DOHH2 (cell line): Measurements from ENCODE around the gene TNS1.

Experiments used
- H3F3A ChIP-seq: fragments of 200-600 bp; sonication (generic), shearing (Covaris generic); 2 replicates; pipeline ENCODE4 v1.6.0; 2016; ENCODE audit warnings: antibody characterized with exemption, mild to moderate bottlenecking; ENCODE audit not compliant: control insufficient read depth, insufficient read depth
- H3K27ac ChIP-seq: fragments of 200-600 bp; sonication (generic); 2 replicates; pipeline ENCODE4 v1.5.1; 2014; ENCODE audit warnings: low read depth, mild to moderate bottlenecking, low read length, moderate library complexity
- H3K27me3 ChIP-seq: fragments of 200-600 bp; sonication (generic); 2 replicates; pipeline ENCODE4 v1.6.1; 2014; ENCODE audit warnings: mild to moderate bottlenecking, low read length, mixed read lengths; ENCODE audit not compliant: control insufficient read depth
- H3K36me3 ChIP-seq: fragments of 200-600 bp; sonication (generic); 2 replicates; pipeline ENCODE4 v1.6.1; 2014; ENCODE audit warnings: mild to moderate bottlenecking, low read length, moderate library complexity, mixed read lengths; ENCODE audit not compliant: control insufficient read depth
- H3K4me1 ChIP-seq: fragments of 200-600 bp; sonication (generic); 2 replicates; pipeline ENCODE4 v1.6.1; 2014; ENCODE audit warnings: mild to moderate bottlenecking, low read length, mixed read lengths; ENCODE audit not compliant: control insufficient read depth
- H3K4me2 ChIP-seq: fragments of 200-600 bp; sonication (generic); 2 replicates; pipeline ENCODE4 v1.6.0; 2014; ENCODE audit warnings: mild to moderate bottlenecking, low read length, moderate library complexity
- H3K4me3 ChIP-seq: fragments of 200-600 bp; sonication (generic); 2 replicates; pipeline ENCODE4 v1.5.1; 2014; ENCODE audit warnings: mild to moderate bottlenecking, low read length, mixed read lengths
- H3K79me2 ChIP-seq: fragments of 200-600 bp; sonication (generic); 2 replicates; pipeline ENCODE4 v1.6.1; 2014; ENCODE audit warnings: mild to moderate bottlenecking, low read length, mixed read lengths; ENCODE audit not compliant: control insufficient read depth
- H3K9me2 ChIP-seq: fragments of 200-600 bp; sonication (generic); replicated peaks from 2 replicates; pipeline ENCODE4 v1.6.1; 2014; ENCODE audit warnings: mild to moderate bottlenecking, low read length, mixed read lengths; ENCODE audit not compliant: control insufficient read depth
- H3K9me3 ChIP-seq: fragments of 200-600 bp; sonication (generic); 2 replicates; pipeline ENCODE4 v1.6.1; 2014; ENCODE audit warnings: antibody characterized with exemption, low read length, mixed read lengths; ENCODE audit not compliant: control insufficient read depth, insufficient read depth
- H4K20me1 ChIP-seq: fragments of 200-600 bp; sonication (generic); 2 replicates; pipeline ENCODE4 v1.6.0; 2014; ENCODE audit warnings: low read depth, mild to moderate bottlenecking, antibody characterized with exemption, low read length, moderate library complexity; ENCODE audit not compliant: control insufficient read depth, insufficient read depth
- CTCF ChIP-seq: fragments of 200-600 bp; sonication (generic); IDR thresholded peaks from one replicate; pipeline ENCODE4 v1.5.1; 2014; ENCODE audit warnings: antibody characterized with exemption, mild to moderate bottlenecking, low read depth, low read length; ENCODE audit not compliant: poor library complexity, severe bottlenecking
- EZH2phosphoT487 ChIP-seq: fragments of 200-600 bp; sonication (generic); IDR thresholded peaks from 2 replicates; pipeline ENCODE4 v1.6.1; 2017; ENCODE audit warnings: borderline replicate concordance, mild to moderate bottlenecking, antibody characterized with exemption, low read length, moderate library complexity, mixed read lengths

Gene TNS1

GRCh38 chr2:218000136-218000535 is 2.7 kb downstream of the TNS1 start:
- H3K9me2 ChIP-seq = no peaks in the 10 kb centered on the region
- TF ChIP-seq EZH2phosphoT487 = no peak
- no peak for TF ChIP-seq CTCF
- H4K20me1 ChIP-seq = no peaks in the 10 kb centered on the region; the same call in 1 of the 2 replicates
- no peaks in the 10 kb centered on the region for H3F3A ChIP-seq
- H3K9me3 ChIP-seq = no peaks in the 10 kb centered on the region
- H3K27me3 ChIP-seq = no peaks in the 10 kb centered on the region; the same call in 1 of the 2 replicates
- no peaks in the 10 kb centered on the region for H3K36me3 ChIP-seq
- no peaks in the 10 kb centered on the region for H3K79me2 ChIP-seq
- H3K27ac ChIP-seq = no peak overlapping the region
- no peak overlapping the region for H3K4me2 ChIP-seq
- no peaks in the 10 kb centered on the region for H3K4me1 ChIP-seq
- H3K4me3 ChIP-seq = no peak overlapping the region

- H4K20me1 ChIP-seq = no peaks in the 10 kb centered on the region; the same call in 1 of the 2 replicates
- no peaks in the 10 kb centered on the region for H3K79me2 ChIP-seq
- no peaks in the 10 kb centered on the region for H3K9me2 ChIP-seq
- H3K9me3 ChIP-seq = no peaks in the 10 kb centered on the region
- TF ChIP-seq CTCF = no peak
- TF ChIP-seq EZH2phosphoT487 = no peak
- no peak overlapping the region for H3K4me3 ChIP-seq
- H3K4me1 ChIP-seq = no peaks in the 10 kb centered on the region
- H3K36me3 ChIP-seq = no peaks in the 10 kb centered on the region
- H3F3A ChIP-seq = no peaks in the 10 kb centered on the region
- H3K4me2 ChIP-seq = no peak overlapping the region
- H3K27me3 ChIP-seq = no peaks in the 10 kb centered on the region; the same call in 1 of the 2 replicates
- no peak overlapping the region for H3K27ac ChIP-seq
These were observed 3.2 kb downstream of the TNS1 start for GRCh38 chr2:217999595-217999959.

- Histone ChIP-seq H3K27ac (no peak overlapping the region), H3K79me2 (no peaks in the 10 kb centered on the region), H3K9me3 (no peaks in the 10 kb centered on the region), H4K20me1 (no peaks in the 10 kb centered on the region; the same call in 1 of the 2 replicates), H3F3A (no peaks in the 10 kb centered on the region), H3K4me3 (no peak overlapping the region), H3K27me3 (no peaks in the 10 kb centered on the region; the same call in 1 of the 2 replicates), H3K36me3 (no peaks in the 10 kb centered on the region), H3K4me1 (no peaks in the 10 kb centered on the region), H3K4me2 (no peak overlapping the region), H3K9me2 (no peaks in the 10 kb centered on the region)
- no peak for TF ChIP-seq CTCF
- no peak for TF ChIP-seq EZH2phosphoT487
These were observed 3.7 kb downstream of the TNS1 start for GRCh38 chr2:217998926-217999594.
